Activated naive CD4-positive, alpha-beta T cell treated with anti-CD3 and anti-CD28 coated beads, Interleukin-2, amount 10 ng/mL, durations not matched to agents 7 days and 5 days (primary cell): ENCODE measurements around the gene APMAP.

ENCODE experiments used
- CTCF ChIA-PET: fragments of 350-600 bp; sonication (Branson Sonifier 250); formaldehyde crosslinking; loops from one replicate; lab custom pipeline; 2021; ENCODE audit warnings: antibody characterized with exemption; lab: Charles Lee
- DNase-seq: peaks from one replicate; pipeline ENCODE4 v3.0.0-alpha.2; 2020
- H3K27ac Mint-ChIP-seq: one replicate; pipeline ENCODE4 v1.8.0; 2021; ENCODE audit warnings: mild to moderate bottlenecking, moderate library complexity, mixed read lengths
- H3K27me3 Mint-ChIP-seq: one replicate; pipeline ENCODE4 v1.8.0; 2021; ENCODE audit warnings: mild to moderate bottlenecking, mixed read lengths
- H3K36me3 Mint-ChIP-seq: one replicate; pipeline ENCODE4 v1.8.0; 2021; ENCODE audit warnings: mixed read lengths
- H3K4me1 Mint-ChIP-seq: one replicate; pipeline ENCODE4 v1.8.0; 2021; ENCODE audit warnings: mixed read lengths
- H3K4me3 Mint-ChIP-seq: one replicate; pipeline ENCODE4 v1.8.0; 2021; ENCODE audit warnings: mild to moderate bottlenecking, moderate library complexity, mixed read lengths
- H3K9me3 Mint-ChIP-seq: one replicate; pipeline ENCODE4 v1.8.0; 2021; ENCODE audit warnings: mixed read lengths

The APMAP gene

DNA sequence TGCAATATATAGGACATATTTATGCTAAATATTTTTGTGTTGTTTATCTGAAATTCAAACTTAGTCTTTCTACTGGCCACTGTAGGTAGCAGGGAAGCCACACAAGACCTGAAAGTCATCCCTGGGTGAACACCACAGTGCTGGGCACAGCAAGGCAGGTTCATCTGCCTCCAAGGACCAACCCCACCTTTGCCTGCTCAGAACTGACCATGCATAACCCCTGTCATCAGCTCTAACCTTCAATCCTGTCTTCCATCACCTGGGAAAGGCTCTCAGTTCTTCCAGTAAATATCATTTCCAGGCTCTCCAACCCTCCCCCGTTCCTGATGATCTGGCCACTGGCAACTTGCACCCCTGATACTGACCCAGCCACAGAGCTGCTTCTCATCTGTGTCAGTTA lies 76.1 kb downstream of the APMAP start:
- Mint-ChIP-seq H3K4me3 (no peak overlapping the region), H3K4me1 (peaks cover 7% of the 10 kb centered on the region), H3K27me3 (peaks cover 23% of the 10 kb centered on the region), H3K27ac (no peak overlapping the region), H3K36me3 (no peaks in the 10 kb centered on the region), H3K9me3 (peaks cover 2% of the 10 kb centered on the region)
- CTCF ChIA-PET = interaction anchor here (0.6 to 4.7 kb wide), 4 partner anchors 14 to 814 kb away, joined by 3 to 17 read pairs (median 4); no protein-coding TSS in a partner anchor
- DNase-seq = no peak

DNA sequence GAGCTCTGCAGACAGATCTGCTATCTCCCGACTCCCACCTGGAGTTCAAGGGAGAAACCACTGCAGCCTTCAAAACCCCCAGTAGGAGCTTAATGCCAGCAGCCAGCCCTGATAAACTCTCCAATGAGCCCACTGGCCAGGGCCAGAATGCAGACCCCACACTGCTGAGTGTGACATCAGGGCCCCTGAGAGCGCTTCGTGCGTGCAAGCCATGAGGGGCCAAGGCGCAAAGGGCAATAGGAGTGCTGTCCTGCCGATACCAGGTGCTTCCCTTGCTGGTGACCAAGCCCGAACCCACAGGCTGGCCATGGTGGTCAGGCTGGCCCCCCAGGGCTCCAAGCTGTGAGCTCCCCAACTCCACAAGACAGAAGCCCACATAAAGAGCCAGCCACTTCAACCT lies 76.7 kb downstream of the APMAP start:
- H3K4me1 Mint-ChIP-seq = peaks cover 7% of the 10 kb centered on the region
- CTCF ChIA-PET = interaction anchor here (1.3 to 4.7 kb wide), 2 partner anchors 132 to 814 kb away, joined by 4 to 17 read pairs; no protein-coding TSS in a partner anchor
- H3K4me3 Mint-ChIP-seq = no peak overlapping the region
- no peak overlapping the region for H3K27ac Mint-ChIP-seq
- peaks cover 21% of the 10 kb centered on the region for H3K27me3 Mint-ChIP-seq
- DNase-seq = no peak
- H3K36me3 Mint-ChIP-seq = no peaks in the 10 kb centered on the region
- H3K9me3 Mint-ChIP-seq = no peaks in the 10 kb centered on the region

DNA sequence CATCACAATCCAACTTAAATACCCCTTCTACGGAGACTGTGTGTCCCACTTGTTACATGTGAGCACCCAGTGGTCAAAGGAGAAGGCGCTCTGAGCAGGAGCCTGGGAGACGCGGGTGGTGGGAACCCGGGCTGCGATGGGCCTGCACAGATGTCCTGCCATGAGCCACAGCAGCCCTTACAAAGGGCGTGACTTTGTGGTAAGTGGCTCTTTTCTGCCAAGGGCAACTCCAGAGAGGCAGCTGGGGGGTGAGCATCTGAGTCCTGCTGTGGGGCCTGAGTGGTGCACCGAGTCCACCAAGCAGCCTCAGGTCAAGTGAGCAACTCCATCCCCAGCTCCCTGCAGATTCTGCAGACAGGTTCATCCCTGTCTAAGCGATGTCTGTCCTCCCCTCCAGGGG lies 77.1 kb downstream of the APMAP start:
- no peak for DNase-seq
- H3K9me3 Mint-ChIP-seq = no peaks in the 10 kb centered on the region
- H3K4me3 Mint-ChIP-seq = no peak overlapping the region
- CTCF ChIA-PET = interaction anchor here (4.7 kb wide), 1 partner anchor 813 kb away, joined by 17 read pairs; no protein-coding TSS in a partner anchor
- H3K27ac Mint-ChIP-seq = no peak overlapping the region
- no peaks in the 10 kb centered on the region for H3K36me3 Mint-ChIP-seq
- H3K4me1 Mint-ChIP-seq = peaks cover 7% of the 10 kb centered on the region
- peaks cover 21% of the 10 kb centered on the region for H3K27me3 Mint-ChIP-seq

DNA sequence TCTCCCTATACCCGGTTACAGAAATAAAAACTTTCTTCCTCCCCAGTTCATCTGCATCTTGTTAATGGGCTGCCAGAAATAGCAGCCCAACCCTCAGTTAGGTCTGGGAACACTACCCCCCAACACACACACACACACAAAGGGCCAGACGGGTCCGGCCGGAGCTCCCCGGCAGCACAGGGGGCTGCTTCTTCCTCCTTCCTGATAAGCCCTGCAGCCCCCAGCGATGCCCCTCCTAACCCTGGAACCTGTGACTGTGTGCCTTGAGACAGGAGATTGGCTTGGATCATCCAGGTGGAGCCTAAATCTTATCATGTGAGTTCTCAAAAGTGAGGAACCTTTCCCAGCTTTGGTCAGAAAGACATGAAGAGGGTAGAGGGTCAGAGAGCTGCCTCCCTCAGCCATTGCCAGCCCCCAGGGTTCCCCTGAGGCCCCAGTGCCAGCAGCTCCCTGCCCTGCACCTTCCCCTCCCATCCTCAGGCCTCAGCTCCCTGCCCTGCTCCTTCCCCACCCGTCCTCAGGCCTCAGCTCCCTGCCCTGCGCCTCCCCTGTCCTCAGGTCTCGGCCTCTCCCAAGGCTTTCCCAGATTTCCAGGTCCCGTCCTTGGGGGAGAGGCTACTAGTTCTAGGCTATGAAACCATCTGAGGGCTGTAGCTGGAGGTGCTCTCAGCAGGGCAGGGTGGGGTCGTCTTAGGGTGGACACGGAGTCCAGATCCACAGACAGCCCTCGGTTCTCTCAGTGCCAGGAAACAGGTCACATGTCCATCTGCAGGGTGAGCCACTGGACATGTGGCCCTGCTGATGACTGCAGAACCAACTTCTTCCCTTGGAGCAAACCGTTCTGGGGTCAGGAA lies 77.9 kb downstream of the APMAP start:
- no peak overlapping the region for H3K27ac Mint-ChIP-seq
- no peak overlapping the region for H3K4me3 Mint-ChIP-seq
- H3K36me3 Mint-ChIP-seq = no peaks in the 10 kb centered on the region
- no peaks in the 10 kb centered on the region for H3K9me3 Mint-ChIP-seq
- H3K4me1 Mint-ChIP-seq = peaks cover 7% of the 10 kb centered on the region
- peaks cover 21% of the 10 kb centered on the region for H3K27me3 Mint-ChIP-seq
- no peak for DNase-seq
- CTCF ChIA-PET = interaction anchor here (1.3 kb wide), 1 partner anchor 813 kb away, joined by 3 read pairs; no protein-coding TSS in a partner anchor

DNA sequence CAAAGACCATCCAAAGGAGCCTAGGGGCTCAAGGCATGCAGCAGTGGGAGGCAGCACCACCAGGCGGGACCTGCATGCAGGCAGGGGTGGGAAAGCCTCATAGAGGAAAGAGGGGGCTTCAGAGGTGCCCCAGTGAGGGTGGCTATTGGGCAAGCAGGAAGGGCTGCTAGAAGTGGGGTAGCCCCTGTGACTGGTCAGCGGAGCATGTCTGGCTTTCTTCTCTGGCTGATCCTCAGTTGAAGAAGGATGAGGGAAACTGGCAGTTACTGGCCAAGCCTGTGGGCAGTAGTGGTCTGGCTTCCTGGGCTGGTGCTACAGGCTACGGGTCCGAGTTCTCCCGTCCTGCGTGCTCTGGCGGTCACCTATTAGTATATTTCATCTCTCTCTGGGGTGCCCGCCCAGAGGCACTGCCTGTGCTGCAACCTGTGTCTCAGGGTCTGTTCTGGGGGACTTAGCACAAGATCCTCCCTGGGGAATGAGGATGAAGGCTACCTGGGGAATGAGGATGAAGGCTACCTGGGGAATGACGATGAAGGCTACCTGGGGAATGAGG lies 79.4 kb downstream of the APMAP start:
- Mint-ChIP-seq H3K36me3 (no peaks in the 10 kb centered on the region), H3K4me3 (no peak overlapping the region), H3K27me3 (peaks cover 19% of the 10 kb centered on the region), H3K9me3 (no peaks in the 10 kb centered on the region), H3K4me1 (peaks cover 2% of the 10 kb centered on the region), H3K27ac (no peak overlapping the region)
- DNase-seq = no peak
- CTCF ChIA-PET = interaction anchor here (1.3 kb wide), 2 partner anchors 14 to 811 kb away, joined by 3 read pairs; no protein-coding TSS in a partner anchor
